MM.1S (cell line): ENCODE results near the gene VNN1.

Experiments used
- EZH2 ChIP-seq: fragments of 300-600 bp; sonication (generic); optimal IDR thresholded peaks from 2 replicates; pipeline ENCODE3; 2017; ENCODE audit warnings: low read depth, mild to moderate bottlenecking, antibody characterized with exemption, low read length, mixed read lengths
- EZH2phosphoT487 ChIP-seq: fragments of 300-600 bp; sonication (generic); IDR thresholded peaks from 2 replicates; pipeline ENCODE4 v1.6.1; 2018; ENCODE audit warnings: antibody characterized with exemption, low read length
- TF ChIP-seq, protein P1 (sequence below): fragments of 300-600 bp; sonication (generic); IDR thresholded peaks from 2 replicates; pipeline ENCODE4 v1.5.1; 2016; ENCODE audit warnings: antibody characterized with exemption, low read length, mixed read lengths

DNA sequence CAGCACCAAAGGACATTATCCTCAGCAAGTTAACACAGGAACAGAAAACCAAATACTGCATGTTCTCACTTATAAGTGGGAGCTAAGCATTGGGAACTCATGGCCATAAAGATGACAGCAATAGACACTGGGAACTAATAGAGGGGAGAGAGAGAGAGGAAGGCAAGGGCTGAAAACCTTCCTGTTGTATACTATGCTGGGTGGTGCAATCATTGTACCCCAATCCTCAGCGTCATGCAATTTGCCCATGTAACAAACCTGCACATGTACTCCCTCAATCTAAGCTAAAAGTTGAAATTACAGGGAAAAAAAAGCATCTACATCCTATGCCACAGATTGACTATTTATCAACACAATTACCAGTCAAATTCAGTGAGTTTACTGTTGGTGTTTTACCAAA is 20.0 kb upstream of the VNN1 start:
- TF ChIP-seq, protein P1, sequence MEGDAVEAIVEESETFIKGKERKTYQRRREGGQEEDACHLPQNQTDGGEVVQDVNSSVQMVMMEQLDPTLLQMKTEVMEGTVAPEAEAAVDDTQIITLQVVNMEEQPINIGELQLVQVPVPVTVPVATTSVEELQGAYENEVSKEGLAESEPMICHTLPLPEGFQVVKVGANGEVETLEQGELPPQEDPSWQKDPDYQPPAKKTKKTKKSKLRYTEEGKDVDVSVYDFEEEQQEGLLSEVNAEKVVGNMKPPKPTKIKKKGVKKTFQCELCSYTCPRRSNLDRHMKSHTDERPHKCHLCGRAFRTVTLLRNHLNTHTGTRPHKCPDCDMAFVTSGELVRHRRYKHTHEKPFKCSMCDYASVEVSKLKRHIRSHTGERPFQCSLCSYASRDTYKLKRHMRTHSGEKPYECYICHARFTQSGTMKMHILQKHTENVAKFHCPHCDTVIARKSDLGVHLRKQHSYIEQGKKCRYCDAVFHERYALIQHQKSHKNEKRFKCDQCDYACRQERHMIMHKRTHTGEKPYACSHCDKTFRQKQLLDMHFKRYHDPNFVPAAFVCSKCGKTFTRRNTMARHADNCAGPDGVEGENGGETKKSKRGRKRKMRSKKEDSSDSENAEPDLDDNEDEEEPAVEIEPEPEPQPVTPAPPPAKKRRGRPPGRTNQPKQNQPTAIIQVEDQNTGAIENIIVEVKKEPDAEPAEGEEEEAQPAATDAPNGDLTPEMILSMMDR: no peak
- no peak for TF ChIP-seq EZH2phosphoT487
- TF ChIP-seq EZH2: no peak
